T-helper 9 cell (primary cell): Measurements from ENCODE around the gene PRRT1B.
"Not testable (repeated sequence)": the region's sequence is repeated elsewhere in the genome, so short reads cannot be mapped to it uniquely, and the experiment has no call there.

ENCODE experiments used
- DNase-seq: peaks from one replicate; pipeline ENCODE4 v3.0.0-alpha.2; 2020
- total RNA-seq, 2 donors: gene quantifications; one replicate each; lab custom pipeline; 2026; lab: John Stamatoyannopoulos, UW

Gene PRRT1B
- 0 reads per million in 2 donors for total RNA-seq

DNA sequence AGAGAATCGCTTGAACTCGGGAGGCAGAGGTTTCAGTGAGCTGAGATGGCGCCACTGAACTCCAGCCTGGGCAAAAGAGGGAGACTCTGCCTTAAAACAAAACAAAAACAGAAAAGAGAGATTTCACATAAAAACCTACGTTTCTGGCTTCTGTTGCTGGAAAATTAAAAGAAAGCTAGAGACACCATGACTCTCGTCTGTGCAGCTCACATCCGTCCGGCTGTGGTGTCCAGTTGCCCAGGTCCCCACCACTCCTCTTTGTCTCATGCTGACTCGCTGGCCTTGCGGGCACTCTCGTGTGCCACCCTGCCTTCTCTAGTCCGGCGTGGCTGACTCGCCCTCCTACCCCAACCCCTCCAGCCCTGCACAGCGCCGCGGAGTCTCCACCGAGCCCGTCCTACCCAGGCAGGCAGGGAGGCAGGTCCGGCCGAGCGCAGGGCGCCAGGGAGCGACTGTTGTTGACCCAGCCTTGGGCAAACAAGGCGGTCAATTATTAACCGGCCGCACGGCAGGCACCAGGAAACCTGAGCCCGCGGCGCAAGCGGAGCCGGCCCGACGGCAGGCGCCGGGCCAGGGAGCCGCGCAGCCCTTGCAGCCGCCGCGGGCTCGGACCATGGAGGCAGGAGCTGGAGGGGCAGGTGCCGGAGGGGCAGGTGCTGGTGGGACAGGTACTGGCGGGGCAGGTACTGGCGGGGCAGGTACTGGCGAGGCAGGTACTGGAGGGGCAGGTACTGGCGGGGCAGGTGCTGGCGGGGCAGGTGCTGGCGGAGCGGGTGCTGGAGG, at the start of gene PRRT1B:
PRRT1B (plus strand) TSS at position 521 of the 783 bp plus-strand sequence; CDS start at position 614, 93 bp downstream.
- DNase-seq: no peak

GRCh38 chr9:131495785-131496184, 49.5 kb upstream of the PRRT1B start:
- no peak for DNase-seq

DNA sequence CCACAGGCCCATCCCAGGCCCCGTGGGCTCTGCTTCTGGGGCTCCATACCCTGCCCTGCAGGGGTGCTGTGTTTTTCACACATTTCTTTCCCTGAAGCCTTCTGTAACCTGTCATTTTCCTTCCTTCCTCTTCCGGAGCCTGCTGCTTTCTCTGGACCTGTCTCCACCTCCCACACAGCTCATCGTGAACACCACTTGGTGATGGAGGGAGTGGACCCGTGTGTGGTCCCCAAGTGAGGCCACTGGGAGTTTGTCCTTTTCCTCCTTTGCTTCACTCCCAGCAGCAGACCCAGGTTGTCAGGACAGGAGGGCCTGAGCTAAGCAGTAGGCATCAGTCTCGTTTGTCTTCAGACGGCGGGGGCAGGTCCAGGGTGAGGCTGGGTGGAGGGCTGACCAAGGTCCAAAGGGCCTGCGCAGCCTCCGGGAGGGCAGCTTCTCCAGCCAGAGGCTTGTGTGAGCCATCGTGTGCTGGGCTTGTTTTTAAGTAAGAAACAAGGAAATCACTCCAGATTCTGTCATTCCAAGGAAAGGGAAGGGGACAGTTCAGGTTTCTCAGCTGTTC, 48.4 kb upstream of the PRRT1B start:
- DNase-seq: no peak

DNA sequence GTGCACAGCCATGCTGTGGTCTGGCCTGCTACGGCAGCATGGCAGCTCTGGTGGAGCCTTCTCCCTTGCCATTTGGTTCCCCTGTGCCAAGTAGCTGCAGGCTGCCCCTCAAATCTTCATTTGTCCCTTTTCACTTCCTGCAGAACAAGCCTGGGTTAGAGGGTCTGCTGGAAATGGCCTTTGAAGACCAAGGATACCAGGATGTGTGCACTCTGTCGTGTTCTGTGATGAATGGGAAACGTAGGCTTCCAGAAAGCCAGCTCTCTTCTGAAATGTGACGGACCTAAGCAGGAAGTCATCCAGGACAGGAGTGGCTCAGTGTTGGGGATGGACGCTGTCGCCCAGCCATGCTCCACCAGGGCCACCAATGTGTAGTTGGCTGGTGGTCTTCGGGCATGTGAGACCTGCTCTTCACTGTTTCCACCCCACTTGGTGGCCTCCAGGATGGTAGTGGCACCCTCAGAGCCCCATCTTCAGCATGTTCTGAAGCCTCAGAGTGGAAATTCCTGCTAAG, 46.0 kb upstream of the PRRT1B start:
- DNase-seq: no peak

GRCh38 chr9:131500377-131500776, 44.9 kb upstream of the PRRT1B start:
- peak; percentile 55 for DNase-seq

DNA sequence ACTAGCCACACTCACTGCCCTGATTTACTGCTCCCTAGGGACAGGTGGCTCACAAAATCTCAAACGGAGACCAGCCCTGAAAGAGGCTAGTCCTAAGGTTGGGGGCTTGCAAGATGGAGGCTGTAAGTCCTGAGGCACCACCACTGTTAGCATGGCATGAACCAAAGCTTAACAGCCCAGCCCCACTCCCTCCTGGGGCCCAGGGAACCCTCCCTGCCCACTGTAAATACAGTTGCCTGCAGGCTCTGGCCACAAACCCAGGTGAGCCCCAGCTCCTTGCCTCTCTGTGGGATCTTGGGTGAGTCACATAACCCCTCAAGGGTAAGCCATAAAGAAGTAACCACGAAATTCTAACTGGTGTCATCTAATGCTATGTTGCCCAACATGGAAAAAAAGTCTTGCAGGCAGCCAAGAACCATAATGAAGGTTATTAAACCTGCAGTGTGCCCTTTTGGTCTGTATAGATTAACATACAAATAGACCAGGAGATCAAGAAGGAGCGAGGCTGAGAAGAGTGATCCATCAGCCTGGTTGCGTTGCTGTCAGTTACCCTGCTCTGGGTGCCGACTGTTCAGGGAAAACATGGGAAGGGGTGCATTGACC, 44.3 kb upstream of the PRRT1B start:
- DNase-seq: peak; percentile 33

- peak; percentile 83 for DNase-seq
These were observed 42.3 kb upstream of the PRRT1B start, which contains the start of gene POMT1 for GRCh38 chr9:131502781-131503625. Gene POMT1 (plus strand): TSS chr9:131502918. CDS start chr9:131504219, 1,301 bp downstream.

GRCh38 chr9:131503626-131504465, 41.5 kb upstream of the PRRT1B start:
- DNase-seq: peak; percentile 45

- DNase-seq: no peak
These were observed 40.3 kb upstream of the PRRT1B start for GRCh38 chr9:131505012-131505411.

DNA sequence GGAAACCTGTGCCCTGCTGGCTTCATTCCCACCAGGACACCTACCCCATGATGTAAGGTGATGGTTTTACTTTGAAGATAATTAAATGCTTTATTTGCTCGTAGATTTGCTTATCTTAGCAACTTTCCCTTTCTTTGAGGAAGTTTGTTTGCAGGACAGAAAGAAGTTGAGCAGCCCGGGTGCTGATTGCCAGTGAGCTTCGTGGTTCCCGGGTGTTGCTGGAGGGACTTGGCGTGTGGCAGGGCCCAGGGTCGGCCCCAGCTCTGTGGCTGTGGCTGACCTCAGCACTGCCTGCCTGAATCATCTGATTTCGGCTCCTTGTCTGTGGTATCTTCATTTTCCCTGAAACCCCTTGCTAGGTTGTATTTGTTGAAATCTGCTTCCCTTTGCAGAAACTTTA, 33.9 kb upstream of the PRRT1B start:
- no peak for DNase-seq

DNA sequence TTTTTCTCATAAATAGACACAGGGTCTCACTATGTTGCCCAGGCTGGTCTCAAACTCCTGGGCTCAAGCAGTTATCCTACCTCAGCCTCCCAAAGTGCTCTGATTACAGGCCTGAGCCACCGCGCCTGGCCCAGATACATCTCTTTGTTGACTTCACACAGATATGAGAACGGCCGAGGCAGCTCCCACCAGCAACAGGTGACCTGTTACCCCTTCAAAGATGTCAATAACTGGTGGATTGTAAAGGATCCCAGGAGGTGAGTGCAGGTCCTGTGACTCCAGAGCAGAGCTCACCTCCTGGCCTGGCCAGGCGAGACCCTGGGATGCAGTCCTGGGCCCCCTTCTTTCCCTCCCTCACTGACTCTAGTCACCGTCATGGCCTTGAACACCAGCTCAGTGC, 33.4 kb upstream of the PRRT1B start:
- no peak for DNase-seq

- no peak for DNase-seq
These were observed 32.1 kb upstream of the PRRT1B start for GRCh38 chr9:131513177-131513576.

DNA sequence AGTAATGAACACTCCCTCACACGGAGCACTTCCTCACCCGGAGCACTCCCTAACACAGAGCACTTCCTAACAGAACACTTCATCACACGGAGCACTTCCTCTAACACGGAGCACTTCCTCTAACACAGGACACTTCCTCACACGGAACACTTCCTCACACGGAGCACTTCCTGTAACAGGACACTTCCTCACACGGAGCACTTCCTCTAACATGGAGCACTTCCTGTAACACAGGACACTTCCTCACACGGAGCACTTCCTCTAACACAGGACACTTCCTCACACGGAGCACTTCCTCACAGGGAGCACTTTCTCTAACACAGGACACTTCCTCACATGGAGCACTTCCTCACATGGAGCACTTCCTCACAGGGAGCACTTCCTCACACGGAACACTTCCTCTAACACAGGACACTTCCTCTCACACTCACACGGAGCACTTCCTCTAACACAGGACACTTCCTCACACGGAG, 29.7 kb upstream of the PRRT1B start:
- DNase-seq: not testable (repeated sequence)

DNA sequence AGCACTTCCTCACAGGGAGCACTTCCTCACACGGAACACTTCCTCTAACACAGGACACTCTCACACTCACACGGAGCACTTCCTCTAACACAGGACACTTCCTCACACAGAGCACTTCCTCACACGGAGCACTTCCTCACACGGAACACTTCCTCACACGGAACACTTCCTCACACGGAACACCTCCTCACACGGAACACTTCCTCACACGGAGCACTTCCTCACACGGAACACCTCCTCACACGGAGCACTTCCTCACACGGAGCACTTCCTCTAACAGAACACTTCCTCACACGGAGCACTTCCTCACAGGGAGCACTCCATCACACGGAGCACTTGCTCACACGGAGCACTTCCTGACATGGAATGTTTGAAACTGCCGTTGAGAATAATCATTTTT, 29.2 kb upstream of the PRRT1B start:
- no peak for DNase-seq

- DNase-seq: no peak
These were observed 28.4 kb upstream of the PRRT1B start for GRCh38 chr9:131516930-131517329.

- no peak for DNase-seq
These were observed 27.5 kb upstream of the PRRT1B start for GRCh38 chr9:131517761-131518190.

- no peak for DNase-seq
These were observed 26.8 kb upstream of the PRRT1B start for GRCh38 chr9:131518553-131518952.

- DNase-seq: no peak
These were observed 24.8 kb upstream of the PRRT1B start for GRCh38 chr9:131520503-131520902.

DNA sequence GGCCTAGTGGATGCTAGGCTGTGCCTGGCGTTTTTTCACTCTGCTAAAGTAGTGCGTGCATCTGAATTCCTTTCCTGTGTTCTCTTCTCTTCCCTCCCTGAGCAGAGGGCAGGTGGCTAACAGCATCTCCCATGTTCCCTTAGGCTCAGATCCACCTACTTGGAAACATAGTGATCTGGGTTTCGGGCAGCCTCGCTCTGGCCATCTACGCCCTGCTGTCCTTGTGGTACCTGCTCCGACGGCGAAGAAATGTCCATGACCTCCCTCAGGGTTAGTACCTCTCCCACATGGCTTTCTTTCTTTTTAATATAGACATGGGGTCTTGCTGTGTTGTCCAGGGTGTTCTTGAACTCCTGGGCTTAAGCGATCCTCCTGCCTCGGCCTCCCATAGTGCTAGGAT, 24.1 kb upstream of the PRRT1B start:
- no peak for DNase-seq

DNA sequence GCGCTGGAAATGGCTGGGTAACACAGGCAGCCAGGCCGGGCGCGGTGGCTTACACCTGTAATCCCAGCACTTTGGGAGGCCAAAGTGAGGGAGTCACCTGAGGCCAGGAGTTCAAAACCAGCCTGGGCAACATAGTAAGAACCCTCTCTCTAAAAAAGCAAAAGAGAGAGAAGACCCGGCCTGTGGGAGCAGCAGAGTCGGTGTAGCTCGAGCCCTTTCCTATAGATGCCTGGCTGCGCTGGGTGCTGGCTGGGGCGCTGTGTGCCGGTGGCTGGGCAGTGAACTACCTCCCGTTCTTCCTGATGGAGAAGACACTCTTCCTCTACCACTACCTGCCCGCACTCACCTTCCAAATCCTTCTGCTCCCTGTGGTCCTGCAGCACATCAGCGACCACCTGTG, 23.5 kb upstream of the PRRT1B start:
- DNase-seq: no peak

- no peak for DNase-seq
These were observed 22.9 kb upstream of the PRRT1B start for GRCh38 chr9:131522257-131523085.
